Endothelial cell of umbilical vein (primary cell): ENCODE measurements around the gene NINL. TPM values are rescaled to one million over a fixed set of nuclear protein-coding genes. Genes with fewer than 3 reads are reported as not detected.

ENCODE experiments used
- BruUV-seq: library from RNA; stranded (reverse); fragments of 400-500 nt; replicated peaks from 2 replicates; lab custom pipeline; 2021; lab: Mats Ljungman, UMichigan
- CTCF ChIA-PET: fragments of 300-600, 350-600 bp; sonication (Branson Sonifier 250); formaldehyde crosslinking; loops from one replicate; lab custom pipeline; 2021; ENCODE audit warnings: antibody characterized with exemption, inconsistent platforms; lab: Charles Lee
- POLR2A ChIA-PET: fragments of 300-600, 350-600 bp; sonication (Branson Sonifier 250); formaldehyde crosslinking; loops from one replicate; lab custom pipeline; 2021; ENCODE audit warnings: antibody characterized with exemption, inconsistent platforms; lab: Charles Lee
- DNase-seq: peaks from one replicate; pipeline ENCODE4 v3.0.0-alpha.2; 2011; ENCODE audit warnings: low read depth, low spot score
- FAIRE-seq: peaks from 2 replicates; lab custom pipeline; 2011; peaks lifted over from hg19 to GRCh38; lab: Jason Lieb, UNC
- H2AFZ ChIP-seq: 2 replicates; pipeline ENCODE4 v1.6.0; 2012; ENCODE audit warnings: low read depth, low read length, control low read depth, inconsistent platforms
- H3K27ac ChIP-seq: 2 replicates; pipeline ENCODE4 v1.5.1; 2011; ENCODE audit warnings: low read depth, mild to moderate bottlenecking, control low read depth, low read length, moderate library complexity; ENCODE audit not compliant: insufficient read depth
- H3K27me3 ChIP-seq, 2 experiments: 2 replicates each; pipeline versions ENCODE4 v1.6.0 to v1.6.1; 2011; ENCODE audit warnings: low read length in 2 of 2, mixed read lengths in 1 of 2; ENCODE audit not compliant: control insufficient read depth in 2 of 2, insufficient read depth in 2 of 2
- H3K36me3 ChIP-seq, 2 experiments: 2 replicates in 1 of 2; 3 replicates in 1 of 2; pipeline ENCODE4 v1.5.1; 2011; ENCODE audit warnings: low read length in 2 of 2, mild to moderate bottlenecking in 1 of 2, moderate library complexity in 1 of 2; ENCODE audit not compliant: control insufficient read depth in 2 of 2, insufficient read depth in 2 of 2; ENCODE audit errors: extremely low read depth in 1 of 2
- H3K4me1 ChIP-seq: 3 replicates; pipeline ENCODE4 v1.5.1; 2011; ENCODE audit warnings: mild to moderate bottlenecking, low read length; ENCODE audit not compliant: control insufficient read depth, insufficient read depth; ENCODE audit errors: extremely low read depth
- H3K4me2 ChIP-seq: 2 replicates; pipeline ENCODE4 v1.6.1; 2011; ENCODE audit warnings: low read length, control low read depth, mixed read lengths; ENCODE audit not compliant: insufficient read depth
- H3K4me3 ChIP-seq, 3 experiments: fragments of 200-600 bp in 1 of 3; sonication (generic), shearing (Covaris generic) in 1 of 3; replicated peaks in 1 of 3; 2 replicates each; pipeline ENCODE4 v1.5.1; 2011 to 2016; ENCODE audit warnings: control low read depth in 3 of 3, low read length in 3 of 3, mild to moderate bottlenecking in 2 of 3, inconsistent platforms in 1 of 3, low read depth in 1 of 3, moderate library complexity in 1 of 3; ENCODE audit not compliant: insufficient read depth in 1 of 3
- H3K79me2 ChIP-seq: 2 replicates; pipeline ENCODE4 v1.6.0; 2012; ENCODE audit warnings: low read length, inconsistent platforms; ENCODE audit not compliant: control insufficient read depth, insufficient read depth
- H3K9ac ChIP-seq: replicated peaks from 2 replicates; pipeline ENCODE3; 2011; ENCODE audit warnings: low read length, control low read depth; ENCODE audit not compliant: insufficient read depth; ENCODE audit errors: extremely low read depth
- H3K9me1 ChIP-seq: replicated peaks from 3 replicates; pipeline ENCODE4 v1.6.0; 2011; ENCODE audit warnings: mild to moderate bottlenecking, low read length; ENCODE audit not compliant: control insufficient read depth, insufficient read depth; ENCODE audit errors: extremely low read depth
- H3K9me3 ChIP-seq: replicated peaks from 2 replicates; pipeline ENCODE4 v1.5.1; 2012; ENCODE audit warnings: low read length, inconsistent platforms; ENCODE audit not compliant: control insufficient read depth, insufficient read depth
- H4K20me1 ChIP-seq: replicated peaks from 2 replicates; pipeline ENCODE3; 2011; ENCODE audit warnings: mild to moderate bottlenecking, low read length; ENCODE audit not compliant: control insufficient read depth, insufficient read depth; ENCODE audit errors: extremely low read depth
- CTCF ChIP-seq, 2 donors: IDR thresholded peaks; 1 replicate in 1 of 2; 2 replicates in 1 of 2; pipeline ENCODE4 v1.5.1; 2011; ENCODE audit warnings: low read length in 2 of 2, mild to moderate bottlenecking in 2 of 2, moderate library complexity in 2 of 2, control low read depth in 1 of 2, inconsistent platforms in 1 of 2, low read depth in 1 of 2; ENCODE audit not compliant: insufficient read depth in 1 of 2; ENCODE audit errors: extremely low read depth in 1 of 2
- EZH2 ChIP-seq: IDR thresholded peaks from 2 replicates; pipeline ENCODE4 v1.6.1; 2012; ENCODE audit warnings: borderline replicate concordance, low read depth, mild to moderate bottlenecking, moderate library complexity, low read length, inconsistent platforms; ENCODE audit not compliant: severe bottlenecking
- FOS ChIP-seq: IDR thresholded peaks from 2 replicates; pipeline ENCODE4 v1.6.1; 2011; ENCODE audit warnings: mild to moderate bottlenecking, low read length, moderate library complexity, borderline replicate concordance; ENCODE audit not compliant: insufficient read depth
- GATA2 ChIP-seq: IDR thresholded peaks from 2 replicates; pipeline ENCODE4 v1.7.0; 2011; ENCODE audit warnings: low read depth, mild to moderate bottlenecking, moderate library complexity, mixed read lengths, low read length; ENCODE audit not compliant: insufficient read length, insufficient read depth
- JUN ChIP-seq: IDR thresholded peaks from 2 replicates; pipeline ENCODE4 v1.6.1; 2011; ENCODE audit warnings: borderline replicate concordance, low read depth; ENCODE audit not compliant: insufficient read length, insufficient read depth
- MAX ChIP-seq: IDR thresholded peaks from 2 replicates; pipeline ENCODE4 v1.6.1; 2011; ENCODE audit not compliant: insufficient read depth, insufficient read length
- MYC ChIP-seq: IDR thresholded peaks from one replicate; pipeline ENCODE4 v1.6.1; 2011; ENCODE audit warnings: mild to moderate bottlenecking, low read depth, low read length
- POLR2A ChIP-seq: IDR thresholded peaks from 2 replicates; pipeline ENCODE4 v1.6.1; 2012; ENCODE audit warnings: low read depth, mild to moderate bottlenecking, control low read depth, low read length
- POLR2AphosphoS5 ChIP-seq: IDR thresholded peaks from 2 replicates; pipeline ENCODE4 v1.6.1; 2012; ENCODE audit warnings: low read depth, mild to moderate bottlenecking, control low read depth, low read length, moderate library complexity; ENCODE audit not compliant: insufficient read depth
- dilution Hi-C: fragments of 300-500 bp; cut with MboI; formaldehyde crosslinking; loops from one replicate; pipeline ENCODE4 v1.15.0; 2019; ENCODE audit warnings: low sequenced_read_pairs; ENCODE audit not compliant: extremely low pct_ligation_motif_present
- intact Hi-C: fragments of 100-400 bp; cut with micrococcal nuclease; formaldehyde crosslinking; loops from one replicate; pipeline ENCODE4 v1.10.0; 2022
- polyA plus RNA-seq, 4 experiments: library from polyadenylated mRNA; depleted of rRNA in 3 of 4; stranded (reverse) in 3 of 4; unstranded in 1 of 4; fragments of >200 nt; gene quantifications; 2 replicates each; pipeline versions ENCODE4 v1.2.1 to v1.2.3, GENCODE V29; 2011 to 2012; ENCODE audit warnings: missing spikeins in 1 of 4
- total RNA-seq: library from RNA; stranded (reverse); gene quantifications from 2 replicates; pipeline ENCODE4 v1.2.3, GENCODE V29; 2021

Gene NINL
- total and polyA plus RNA-seq, 2 donors (not counting 3 experiments of a cell fraction or from before 2014, with no cell fraction given): 13.2 to 25.5 TPM

- Histone ChIP-seq H3K4me3 (no peak overlapping the region), H3K4me1 (peaks cover 33% of the 10 kb centered on the region), H4K20me1 (no peaks in the 10 kb centered on the region), H3K36me3 (peaks cover 0 to 29% of the 10 kb centered on the region in 2 experiments), H3K27ac (peak overlapping the region; percentile 53), H3K9me3 (no peaks in the 10 kb centered on the region), H3K9me1 (no peaks in the 10 kb centered on the region), H3K4me2 (peak overlapping the region; percentile 47), H3K79me2 (no peaks in the 10 kb centered on the region), H3K9ac (peak overlapping the region; percentile 49), H3K27me3 (no peaks in the 10 kb centered on the region), H2AFZ (no peak overlapping the region)
- TF ChIP-seq MAX (no peak), JUN (no peak), FOS (no peak), EZH2 (no peak), POLR2AphosphoS5 (no peak), GATA2 (no peak), CTCF (IDR thresholded peaks at IDR 0.05; ENCODE audit: extremely low read depth in 1 of 2, insufficient read depth in 1 of 2, low read depth in 1 of 2, low read length in 2 of 2) (no peak), MYC (no peak), POLR2A (no peak)
- DNase-seq (no peak), FAIRE-seq (no peak)
- no TSS peak for BruUV-seq
- intact Hi-C loops: no loop called here
- POLR2A ChIA-PET: no interaction called here
- dilution Hi-C loops: no loop called here
- CTCF ChIA-PET: interaction anchor here (1.4 kb wide), 1 partner anchor 56 kb away, joined by 5 read pairs; no protein-coding TSS in a partner anchor
These were observed 101.0 kb downstream of the NINL start for GRCh38 chr20:25484224-25484846.
